ENCODE results near the gene LRRC4C.

- TF ChIP-seq POLR2AphosphoS5 (IDR thresholded peaks at IDR 0.05) (no peak), EP300 (IDR thresholded peaks at IDR 0.05) (no peak)
- TF ChIP-seq, protein P1, sequence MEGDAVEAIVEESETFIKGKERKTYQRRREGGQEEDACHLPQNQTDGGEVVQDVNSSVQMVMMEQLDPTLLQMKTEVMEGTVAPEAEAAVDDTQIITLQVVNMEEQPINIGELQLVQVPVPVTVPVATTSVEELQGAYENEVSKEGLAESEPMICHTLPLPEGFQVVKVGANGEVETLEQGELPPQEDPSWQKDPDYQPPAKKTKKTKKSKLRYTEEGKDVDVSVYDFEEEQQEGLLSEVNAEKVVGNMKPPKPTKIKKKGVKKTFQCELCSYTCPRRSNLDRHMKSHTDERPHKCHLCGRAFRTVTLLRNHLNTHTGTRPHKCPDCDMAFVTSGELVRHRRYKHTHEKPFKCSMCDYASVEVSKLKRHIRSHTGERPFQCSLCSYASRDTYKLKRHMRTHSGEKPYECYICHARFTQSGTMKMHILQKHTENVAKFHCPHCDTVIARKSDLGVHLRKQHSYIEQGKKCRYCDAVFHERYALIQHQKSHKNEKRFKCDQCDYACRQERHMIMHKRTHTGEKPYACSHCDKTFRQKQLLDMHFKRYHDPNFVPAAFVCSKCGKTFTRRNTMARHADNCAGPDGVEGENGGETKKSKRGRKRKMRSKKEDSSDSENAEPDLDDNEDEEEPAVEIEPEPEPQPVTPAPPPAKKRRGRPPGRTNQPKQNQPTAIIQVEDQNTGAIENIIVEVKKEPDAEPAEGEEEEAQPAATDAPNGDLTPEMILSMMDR (IDR thresholded peaks at IDR 0.05), result no peak
These were observed 1137.9 kb downstream of the LRRC4C start for GRCh38 chr11:40321537-40321936.
